B cell (primary cell): ENCODE results near the gene SPP2. TPM values are rescaled to one million over a fixed set of nuclear protein-coding genes. Genes with fewer than 3 reads are reported as not detected.

Experiments
- ATAC-seq: fragments of 200-7000 bp; cut with Tn5 transposase; one replicate; pipeline ENCODE4 v1.10.0; 2021; ENCODE audit warnings: low read depth, mild to moderate bottlenecking, moderate number of reproducible peaks, moderate library complexity
- CTCF ChIA-PET: fragments of 350-600 bp; sonication (Branson Sonifier 250); formaldehyde crosslinking; loops from one replicate; lab custom pipeline; 2021; ENCODE audit warnings: antibody characterized with exemption, inconsistent platforms; lab: Charles Lee
- POLR2A ChIA-PET: fragments of 350-600 bp; sonication (Branson Sonifier 250); formaldehyde crosslinking; loops from one replicate; lab custom pipeline; 2021; ENCODE audit warnings: antibody characterized with exemption; lab: Charles Lee
- DNase-seq: peaks from one replicate; pipeline ENCODE4 v3.0.0; 2013
- H2AFZ ChIP-seq: 2 replicates; pipeline ENCODE4 v1.6.1; 2012; ENCODE audit warnings: mild to moderate bottlenecking, low read depth, low read length; ENCODE audit not compliant: insufficient read depth, poor library complexity, severe bottlenecking
- H3K27ac ChIP-seq, 2 donors: 1 replicate in 1 of 2; 2 replicates in 1 of 2; pipeline ENCODE4 v1.5.1; 2012 to 2013; ENCODE audit warnings: low read length in 2 of 2, mild to moderate bottlenecking in 2 of 2, moderate library complexity in 1 of 2
- H3K27me3 ChIP-seq, 4 experiments: fragments of 200-600 bp in 1 of 4; sonication (generic) in 1 of 4; replicated peaks in 1 of 4; 1 replicate in 2 of 4; 2 replicates in 2 of 4; pipeline versions ENCODE4 v1.6.1 to v1.7.0; 2013 to 2016; ENCODE audit warnings: low read length in 3 of 4, mild to moderate bottlenecking in 2 of 4, mixed read lengths in 1 of 4, moderate library complexity in 1 of 4; ENCODE audit not compliant: insufficient read depth in 4 of 4, control insufficient read depth in 3 of 4; ENCODE audit errors: control extremely low read depth in 1 of 4
- H3K36me3 ChIP-seq, 2 experiments: replicated peaks in 1 of 2; 1 replicate in 1 of 2; 2 replicates in 1 of 2; pipeline versions ENCODE4 v1.6.1 to v1.7.1; 2013; ENCODE audit warnings: low read length in 1 of 2; ENCODE audit not compliant: insufficient read depth in 2 of 2, control insufficient read depth in 1 of 2; ENCODE audit errors: control extremely low read depth in 1 of 2, extremely low read depth in 1 of 2
- H3K4me1 ChIP-seq, 2 donors: fragments of 200-600 bp in 1 of 2; sonication (generic) in 1 of 2; 1 replicate in 1 of 2; 2 replicates in 1 of 2; pipeline versions ENCODE4 v1.5.1 to v1.6.1; 2013 to 2017; ENCODE audit warnings: low read length in 2 of 2; ENCODE audit not compliant: control insufficient read depth in 2 of 2, insufficient read depth in 2 of 2
- H3K4me2 ChIP-seq: replicated peaks from 2 replicates; pipeline ENCODE3; 2012; ENCODE audit warnings: mild to moderate bottlenecking, low read depth, low read length; ENCODE audit not compliant: poor library complexity, severe bottlenecking
- H3K4me3 ChIP-seq, 5 experiments: fragments of 200-600 bp in 1 of 5; sonication (generic) in 1 of 5; 1 replicate in 3 of 5; 2 replicates in 2 of 5; pipeline versions ENCODE4 v1.5.1 to v1.7.0; 2011 to 2016; ENCODE audit warnings: low read length in 4 of 5, mild to moderate bottlenecking in 4 of 5, low read depth in 2 of 5, control low read depth in 1 of 5, moderate library complexity in 1 of 5; ENCODE audit not compliant: insufficient read depth in 1 of 5; ENCODE audit errors: control extremely low read depth in 1 of 5, extremely low read depth in 1 of 5
- H3K79me2 ChIP-seq: fragments of 200-600 bp; sonication (generic); one replicate; pipeline ENCODE4 v1.6.0; 2016; ENCODE audit warnings: low read length; ENCODE audit not compliant: control insufficient read depth, insufficient read depth
- H3K9ac ChIP-seq: fragments of 200-600 bp; sonication (generic); 2 replicates; pipeline ENCODE4 v1.6.1; 2017; ENCODE audit warnings: mild to moderate bottlenecking, low read length, moderate library complexity
- H3K9me3 ChIP-seq, 3 donors: one replicate each; pipeline versions ENCODE4 v1.6.1 to v1.7.1; 2013; ENCODE audit warnings: low read length in 2 of 3; ENCODE audit not compliant: control insufficient read depth in 2 of 3, insufficient read depth in 1 of 3; ENCODE audit errors: control extremely low read depth in 1 of 3
- H4K20me1 ChIP-seq: 2 replicates; pipeline ENCODE4 v1.6.0; 2012; ENCODE audit warnings: mild to moderate bottlenecking, low read length; ENCODE audit not compliant: insufficient read depth, control insufficient read depth, poor library complexity, severe bottlenecking
- H3K27ac Mint-ChIP-seq: one replicate; pipeline ENCODE4 v1.8.0; 2021; ENCODE audit warnings: mixed read lengths
- H3K27me3 Mint-ChIP-seq: one replicate; pipeline ENCODE4 v1.8.0; 2021; ENCODE audit warnings: mixed read lengths
- H3K4me1 Mint-ChIP-seq: one replicate; pipeline ENCODE4 v1.8.0; 2021; ENCODE audit warnings: mixed read lengths
- H3K4me3 Mint-ChIP-seq: one replicate; pipeline ENCODE4 v1.8.0; 2021; ENCODE audit warnings: mixed read lengths
- H3K9me3 Mint-ChIP-seq: one replicate; pipeline ENCODE4 v1.8.0; 2022; ENCODE audit warnings: mixed read lengths; ENCODE audit not compliant: insufficient read depth
- CTCF ChIP-seq: fragments of 200-600 bp; IDR thresholded peaks from one replicate; pipeline ENCODE4 v1.8.0; 2022; ENCODE audit warnings: antibody characterized with exemption, mild to moderate bottlenecking
- EZH2 ChIP-seq: IDR thresholded peaks from 2 replicates; pipeline ENCODE4 v1.6.1; 2012; ENCODE audit warnings: borderline replicate concordance, low read depth, mild to moderate bottlenecking, moderate library complexity, low read length; ENCODE audit not compliant: insufficient read depth, poor library complexity, severe bottlenecking
- WGBS: methylation state at CpG from one replicate; pipeline ENCODE4 v1.1.5; 2013; ENCODE audit warnings: missing lambda C conversion rate; ENCODE audit not compliant: insufficient coverage; 5-methylcytosine and 5-hydroxymethylcytosine counted together
- intact Hi-C: fragments of 100-400 bp; cut with micrococcal nuclease; formaldehyde crosslinking; loops from one replicate; pipeline ENCODE4 v1.10.0; 2022
- polyA minus RNA-seq: library from RNA; depleted of rRNA, polyadenylated mRNA; stranded (reverse); fragments of >200 nt; gene quantifications from 2 replicates; pipeline ENCODE4 v1.2.3, GENCODE V29; 2012
- polyA plus RNA-seq: library from polyadenylated mRNA; depleted of rRNA; stranded (reverse); fragments of >200 nt; gene quantifications from 2 replicates; pipeline ENCODE4 v1.2.3, GENCODE V29; 2012
- total RNA-seq, 2 donors: library from RNA; stranded (reverse); fragments of 120-200 nt in 1 of 2; gene quantifications; 1 replicate in 1 of 2; 2 replicates in 1 of 2; pipeline versions ENCODE4 v1.2.3 to v1.2.4, GENCODE V29; 2013 to 2022

The SPP2 gene
- total RNA-seq (not detected in 2 replicates), polyA plus RNA-seq (not detected in 2 replicates), polyA minus RNA-seq (not detected in 2 replicates)
- total RNA-seq (2013) = not detected

- intact Hi-C loops = no loop called here
- H3K27ac ChIP-seq = no peak within 1 kb of the TSS
- peaks cover 0 to 1% (median 0%) of the 10 kb centered on the region in 3 donors for H3K9me3 ChIP-seq
- no peak within 1 kb of the TSS for H2AFZ ChIP-seq
- H3K27me3 ChIP-seq = peaks cover 0 to 14% (median 6%) of the 10 kb centered on the region in 4 experiments
- H3K4me1 ChIP-seq = no peaks in the 10 kb centered on the region
- WGBS = 98% methylated on average over 4 of the region's 9 CpGs
- no peak within 1 kb of the TSS for H3K4me3 Mint-ChIP-seq
- no peaks in the 10 kb centered on the region for H3K4me1 Mint-ChIP-seq
- H3K79me2 ChIP-seq = no peaks in the 10 kb centered on the region
- H3K27ac Mint-ChIP-seq = no peak within 1 kb of the TSS
- H4K20me1 ChIP-seq = no peaks in the 10 kb centered on the region
- H3K9me3 Mint-ChIP-seq = no peaks in the 10 kb centered on the region
- POLR2A ChIA-PET = no interaction called here
- no peak for ATAC-seq
- no peak within 1 kb of the TSS for H3K9ac ChIP-seq
- H3K4me3 ChIP-seq = no peak within 1 kb of the TSS
- no peak for DNase-seq
- peaks cover 54% of the 10 kb centered on the region for H3K27me3 Mint-ChIP-seq
- no peak for TF ChIP-seq EZH2
- TF ChIP-seq CTCF = no peak
- CTCF ChIA-PET = no interaction called here
- H3K4me2 ChIP-seq = no peak within 1 kb of the TSS
- no peaks in the 10 kb centered on the region for H3K36me3 ChIP-seq
Observed at GRCh38 chr2:234050455-234051135, at the start of gene SPP2. Gene SPP2 (plus strand): TSS chr2:234050702. CDS start chr2:234050787, 85 bp downstream.

GRCh38 chr2:234001380-234002160 lies 48.9 kb upstream of the SPP2 start:
- ATAC-seq (no peak), DNase-seq (no peak)
- WGBS = 80% methylated on average over 5 of the region's 8 CpGs
- H3K4me2 ChIP-seq = no peak overlapping the region
- no peak overlapping the region for H3K4me3 Mint-ChIP-seq
- H4K20me1 ChIP-seq = no peaks in the 10 kb centered on the region
- CTCF ChIA-PET = no interaction called here
- intact Hi-C loops = no loop called here
- H3K27me3 ChIP-seq = peaks cover 0 to 5% (median 2%) of the 10 kb centered on the region in 4 experiments
- POLR2A ChIA-PET = no interaction called here
- no peaks in the 10 kb centered on the region for H3K9me3 ChIP-seq
- H2AFZ ChIP-seq = no peak overlapping the region
- no peaks in the 10 kb centered on the region for H3K36me3 ChIP-seq
- no peaks in the 10 kb centered on the region for H3K4me1 Mint-ChIP-seq
- no peak overlapping the region for H3K4me3 ChIP-seq
- H3K27ac ChIP-seq = no peak overlapping the region
- peaks cover 27% of the 10 kb centered on the region for H3K27me3 Mint-ChIP-seq
- H3K9ac ChIP-seq = no peak overlapping the region
- H3K27ac Mint-ChIP-seq = no peak overlapping the region
- no peaks in the 10 kb centered on the region for H3K79me2 ChIP-seq
- no peak for TF ChIP-seq EZH2
- no peaks in the 10 kb centered on the region for H3K4me1 ChIP-seq
- H3K9me3 Mint-ChIP-seq = no peaks in the 10 kb centered on the region
